Peyer's patch (tissue), 4 donors: ENCODE measurements around the gene SRD5A1.

ENCODE experiments used
- POLR2A ChIP-seq, 2 donors: fragments of 450-650 bp; IDR thresholded peaks; one replicate each; pipeline ENCODE4 v1.5.1; 2017; ENCODE audit warnings: antibody characterized with exemption in 2 of 2, mild to moderate bottlenecking in 2 of 2, moderate library complexity in 2 of 2
- TF ChIP-seq, protein P1 (sequence below), 6 experiments: fragments of 450-650 bp in 4 of 6; fragments of 200-600 bp in 2 of 6; sonication (generic) in 1 of 6; IDR thresholded peaks; one replicate each; pipeline ENCODE4 v1.5.1; 2017 to 2019; ENCODE audit warnings: antibody characterized with exemption in 6 of 6, mild to moderate bottlenecking in 3 of 6, moderate library complexity in 1 of 6

DNA sequence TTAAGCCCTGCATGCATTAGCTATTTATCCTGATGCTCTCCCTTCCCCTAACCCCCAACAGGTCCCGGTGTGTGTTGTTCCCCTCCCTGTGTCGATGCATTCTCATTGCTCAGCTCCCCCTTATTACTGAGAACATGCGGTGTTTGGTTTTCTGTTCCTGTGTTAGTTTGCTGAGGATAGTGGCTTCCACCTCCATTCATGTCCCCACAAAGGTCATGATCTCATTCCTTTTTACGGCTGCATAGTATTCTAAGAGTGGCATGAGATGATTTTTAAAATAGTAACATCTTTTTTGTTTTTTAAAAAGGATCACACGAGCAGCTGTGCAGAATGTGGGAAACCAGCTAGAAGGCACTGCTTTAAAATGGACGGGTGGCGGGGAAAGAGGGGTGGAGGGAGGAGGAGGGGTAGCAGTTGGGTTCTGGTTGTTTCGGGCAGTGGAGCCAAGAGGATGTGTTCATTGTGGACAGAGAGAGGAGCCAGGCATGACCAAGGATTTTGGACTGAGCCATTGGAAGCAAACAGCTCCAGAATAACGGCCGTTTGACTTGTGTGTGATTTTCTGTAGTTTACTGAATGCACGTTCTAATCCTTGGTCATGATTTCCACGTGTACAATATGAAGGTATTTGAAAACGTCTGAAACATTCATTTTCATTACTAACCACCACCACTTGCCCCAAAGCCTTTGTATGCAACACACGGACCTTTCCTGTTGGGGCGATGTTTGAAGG is 78.3 kb downstream of the SRD5A1 start:
- TF ChIP-seq POLR2A (IDR thresholded peaks at IDR 0.05), result no peak
- TF ChIP-seq, protein P1, sequence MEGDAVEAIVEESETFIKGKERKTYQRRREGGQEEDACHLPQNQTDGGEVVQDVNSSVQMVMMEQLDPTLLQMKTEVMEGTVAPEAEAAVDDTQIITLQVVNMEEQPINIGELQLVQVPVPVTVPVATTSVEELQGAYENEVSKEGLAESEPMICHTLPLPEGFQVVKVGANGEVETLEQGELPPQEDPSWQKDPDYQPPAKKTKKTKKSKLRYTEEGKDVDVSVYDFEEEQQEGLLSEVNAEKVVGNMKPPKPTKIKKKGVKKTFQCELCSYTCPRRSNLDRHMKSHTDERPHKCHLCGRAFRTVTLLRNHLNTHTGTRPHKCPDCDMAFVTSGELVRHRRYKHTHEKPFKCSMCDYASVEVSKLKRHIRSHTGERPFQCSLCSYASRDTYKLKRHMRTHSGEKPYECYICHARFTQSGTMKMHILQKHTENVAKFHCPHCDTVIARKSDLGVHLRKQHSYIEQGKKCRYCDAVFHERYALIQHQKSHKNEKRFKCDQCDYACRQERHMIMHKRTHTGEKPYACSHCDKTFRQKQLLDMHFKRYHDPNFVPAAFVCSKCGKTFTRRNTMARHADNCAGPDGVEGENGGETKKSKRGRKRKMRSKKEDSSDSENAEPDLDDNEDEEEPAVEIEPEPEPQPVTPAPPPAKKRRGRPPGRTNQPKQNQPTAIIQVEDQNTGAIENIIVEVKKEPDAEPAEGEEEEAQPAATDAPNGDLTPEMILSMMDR (IDR thresholded peaks at IDR 0.05), result no peak
